Renal cortical epithelial cell (primary cell): ENCODE results near the gene UBE2L3. TPM values are rescaled to one million over a fixed set of nuclear protein-coding genes. Genes with fewer than 3 reads are reported as not detected.
"Not testable (repeated sequence)": the region's sequence is repeated elsewhere in the genome, so short reads cannot be mapped to it uniquely, and the experiment has no call there.

Experiments
- DNase-seq: peaks from one replicate; pipeline ENCODE4 v3.0.0-alpha.2; 2011; ENCODE audit warnings: low read depth
- total RNA-seq: library from RNA; depleted of rRNA; stranded (reverse); fragments of >200 nt; gene quantifications from 2 replicates; pipeline ENCODE4 v1.2.3, GENCODE V29; 2014

Gene UBE2L3
- 34.9 and 38.8 TPM in 2 replicates for total RNA-seq

GRCh38 chr22:21567456-21568346 is at the start of gene UBE2L3:
Gene UBE2L3 (plus strand): TSS chr22:21567714. CDS start chr22:21567745, 31 bp downstream.
- no peak for DNase-seq

GRCh38 chr22:21526705-21527500 is 40.6 kb upstream of the UBE2L3 start:
- DNase-seq: not testable (repeated sequence)

- DNase-seq: not testable (repeated sequence)
Measured at GRCh38 chr22:21531525-21531924, 36.0 kb upstream of the UBE2L3 start.

GRCh38 chr22:21532863-21533648 is 34.5 kb upstream of the UBE2L3 start:
- DNase-seq: not testable (repeated sequence)

GRCh38 chr22:21539862-21540261 is 27.7 kb upstream of the UBE2L3 start:
- DNase-seq: not testable (repeated sequence)

- DNase-seq: not testable (repeated sequence)
Measured at GRCh38 chr22:21544432-21545322, 22.8 kb upstream of the UBE2L3 start.

- not testable (repeated sequence) for DNase-seq
Measured at GRCh38 chr22:21549558-21549957, 18.0 kb upstream of the UBE2L3 start.

GRCh38 chr22:21550008-21550677 is 17.4 kb upstream of the UBE2L3 start:
- not testable (repeated sequence) for DNase-seq

- not testable (repeated sequence) for DNase-seq
Measured at GRCh38 chr22:21550678-21551047, 16.9 kb upstream of the UBE2L3 start.

GRCh38 chr22:21551361-21551760 is 16.2 kb upstream of the UBE2L3 start, which contains the start of gene RIMBP3C:
Gene RIMBP3C (minus strand): TSS chr22:21551461. CDS start chr22:21550976, 485 bp downstream.
- DNase-seq: not testable (repeated sequence)

- not testable (repeated sequence) for DNase-seq
Measured at GRCh38 chr22:21559345-21560125, 8.0 kb upstream of the UBE2L3 start.

- not testable (repeated sequence) for DNase-seq
Measured at GRCh38 chr22:21560657-21561056, 6.9 kb upstream of the UBE2L3 start.

- no peak for DNase-seq
Measured at GRCh38 chr22:21563912-21564311, 3.6 kb upstream of the UBE2L3 start.

- no peak for DNase-seq
Measured at GRCh38 chr22:21564411-21564810, 3.1 kb upstream of the UBE2L3 start.

GRCh38 chr22:21568347-21569075 is 997 bp downstream of the UBE2L3 start:
- DNase-seq: no peak

- DNase-seq: not testable (repeated sequence)
Measured at GRCh38 chr22:21569076-21569427, 1.5 kb downstream of the UBE2L3 start.

- no peak for DNase-seq
Measured at GRCh38 chr22:21569459-21570170, 2.1 kb downstream of the UBE2L3 start.

GRCh38 chr22:21570398-21570797 is 2.9 kb downstream of the UBE2L3 start:
- DNase-seq: no peak
